NK-92 (cell line): ENCODE results near the gene PDCD6IP.

Source experiments
- DNase-seq: peaks from one replicate; lab custom pipeline; 2025; ENCODE audit not compliant: unreplicated experiment; lab: John Stamatoyannopoulos, UW

Gene PDCD6IP

GRCh38 chr3:33887478-33887877 lies 89.0 kb downstream of the PDCD6IP start:
- DNase-seq, result no peak

- no peak for DNase-seq
Observed at GRCh38 chr3:33889394-33890039, 91.1 kb downstream of the PDCD6IP start.

GRCh38 chr3:33892655-33893054 lies 94.2 kb downstream of the PDCD6IP start:
- DNase-seq, result no peak

GRCh38 chr3:33895658-33896057 lies 97.2 kb downstream of the PDCD6IP start:
- no peak for DNase-seq

- DNase-seq, result no peak
Observed at GRCh38 chr3:33897306-33897705, 98.9 kb downstream of the PDCD6IP start.

GRCh38 chr3:33898901-33899300 lies 100.5 kb downstream of the PDCD6IP start:
- no peak for DNase-seq

GRCh38 chr3:33900440-33900808 lies 102.0 kb downstream of the PDCD6IP start:
- no peak for DNase-seq

GRCh38 chr3:33900809-33901505 lies 102.5 kb downstream of the PDCD6IP start:
- no peak for DNase-seq

- no peak for DNase-seq
Observed at GRCh38 chr3:33901862-33902563, 103.6 kb downstream of the PDCD6IP start.

- no peak for DNase-seq
Observed at GRCh38 chr3:33904730-33905129, 106.3 kb downstream of the PDCD6IP start.

GRCh38 chr3:33908250-33908851 lies 109.9 kb downstream of the PDCD6IP start:
- DNase-seq, result no peak

- no peak for DNase-seq
Observed at GRCh38 chr3:33909547-33909946, 111.1 kb downstream of the PDCD6IP start.

GRCh38 chr3:33910031-33910430 lies 111.6 kb downstream of the PDCD6IP start:
- no peak for DNase-seq

GRCh38 chr3:33911525-33912322 lies 113.3 kb downstream of the PDCD6IP start:
- DNase-seq, result no peak

GRCh38 chr3:33914212-33914611 lies 115.8 kb downstream of the PDCD6IP start:
- no peak for DNase-seq

GRCh38 chr3:33914731-33915379 lies 116.4 kb downstream of the PDCD6IP start:
- no peak for DNase-seq

- no peak for DNase-seq
Observed at GRCh38 chr3:33915796-33916546, 117.5 kb downstream of the PDCD6IP start.

GRCh38 chr3:33918126-33918756 lies 119.8 kb downstream of the PDCD6IP start:
- no peak for DNase-seq
